ENCODE results near the gene H6PD.

DNA sequence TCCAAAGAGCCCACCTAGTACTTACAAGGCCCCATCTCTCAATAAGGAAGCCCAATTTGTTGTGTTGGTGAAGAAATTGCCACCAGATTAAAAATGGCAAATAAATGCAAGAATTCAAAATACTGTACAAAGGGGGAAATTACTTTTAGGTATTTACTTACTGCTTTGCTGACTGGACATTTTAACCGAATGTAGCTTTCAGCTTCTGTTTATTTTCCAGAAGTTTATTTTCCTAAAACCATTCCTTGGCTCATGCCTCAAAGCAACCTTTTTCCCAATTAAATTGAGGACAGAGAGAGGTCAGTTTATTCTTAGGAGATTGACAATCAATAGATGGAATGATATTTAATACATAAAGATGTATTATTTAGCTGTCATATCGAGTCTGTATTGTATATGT lies 47.6 kb upstream of the H6PD start:
- TF ChIP-seq, protein P1, sequence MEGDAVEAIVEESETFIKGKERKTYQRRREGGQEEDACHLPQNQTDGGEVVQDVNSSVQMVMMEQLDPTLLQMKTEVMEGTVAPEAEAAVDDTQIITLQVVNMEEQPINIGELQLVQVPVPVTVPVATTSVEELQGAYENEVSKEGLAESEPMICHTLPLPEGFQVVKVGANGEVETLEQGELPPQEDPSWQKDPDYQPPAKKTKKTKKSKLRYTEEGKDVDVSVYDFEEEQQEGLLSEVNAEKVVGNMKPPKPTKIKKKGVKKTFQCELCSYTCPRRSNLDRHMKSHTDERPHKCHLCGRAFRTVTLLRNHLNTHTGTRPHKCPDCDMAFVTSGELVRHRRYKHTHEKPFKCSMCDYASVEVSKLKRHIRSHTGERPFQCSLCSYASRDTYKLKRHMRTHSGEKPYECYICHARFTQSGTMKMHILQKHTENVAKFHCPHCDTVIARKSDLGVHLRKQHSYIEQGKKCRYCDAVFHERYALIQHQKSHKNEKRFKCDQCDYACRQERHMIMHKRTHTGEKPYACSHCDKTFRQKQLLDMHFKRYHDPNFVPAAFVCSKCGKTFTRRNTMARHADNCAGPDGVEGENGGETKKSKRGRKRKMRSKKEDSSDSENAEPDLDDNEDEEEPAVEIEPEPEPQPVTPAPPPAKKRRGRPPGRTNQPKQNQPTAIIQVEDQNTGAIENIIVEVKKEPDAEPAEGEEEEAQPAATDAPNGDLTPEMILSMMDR (IDR thresholded peaks at IDR 0.05; ENCODE audit: low read depth, low read length, missing input control), result no peak
- TF ChIP-seq JUND (IDR thresholded peaks at IDR 0.05) (no peak), YY1 (IDR thresholded peaks at IDR 0.05) (no peak), HNF4A (conservative IDR thresholded peaks at IDR 0.05) (no peak), REST (IDR thresholded peaks at IDR 0.05) (no peak), RAD21 (IDR thresholded peaks at IDR 0.05) (no peak), FOXA2 (IDR thresholded peaks at IDR 0.05) (no peak), TAF1 (conservative IDR thresholded peaks at IDR 0.05) (no peak), MAX (IDR thresholded peaks at IDR 0.05) (no peak), GABPA (IDR thresholded peaks at IDR 0.05 in 1 of 2, conservative IDR thresholded peaks at IDR 0.05 in 1 of 2) (no peak), RXRA (IDR thresholded peaks at IDR 0.05) (no peak)

All from liver (tissue), 3 donors.